Ecto neural progenitor cell (in vitro differentiated cells): ENCODE results near the gene ZNF778.
A peak's percentile ranks its signal among the peaks of the same experiment; 100 is the strongest.
"Not testable (repeated sequence)": the region's sequence is repeated elsewhere in the genome, so short reads cannot be mapped to it uniquely, and the experiment has no call there.

Experiments used
- DNase-seq: peaks from one replicate; pipeline ENCODE4 v3.0.0-alpha.2; 2018; ENCODE audit warnings: low spot score

Gene ZNF778

DNA sequence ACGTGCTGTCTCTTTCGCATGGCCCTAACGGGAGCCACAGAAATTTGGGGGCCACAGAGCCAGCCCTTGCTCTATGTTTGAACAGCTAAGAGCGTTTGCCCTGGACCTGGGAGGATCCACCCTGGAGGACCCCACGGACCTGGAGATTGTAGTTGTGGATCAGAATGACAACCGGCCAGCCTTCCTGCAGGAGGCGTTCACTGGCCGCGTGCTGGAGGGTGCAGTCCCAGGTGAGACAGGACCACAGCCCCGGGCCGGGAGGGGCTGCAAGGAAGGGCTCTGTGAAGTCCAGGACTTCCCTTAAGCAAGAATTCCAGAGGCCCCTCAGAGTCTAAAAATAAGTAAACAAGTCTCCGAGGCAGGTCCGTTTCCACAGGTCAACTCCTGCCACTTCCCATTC lies 34.0 kb upstream of the ZNF778 start:
- no peak for DNase-seq

DNA sequence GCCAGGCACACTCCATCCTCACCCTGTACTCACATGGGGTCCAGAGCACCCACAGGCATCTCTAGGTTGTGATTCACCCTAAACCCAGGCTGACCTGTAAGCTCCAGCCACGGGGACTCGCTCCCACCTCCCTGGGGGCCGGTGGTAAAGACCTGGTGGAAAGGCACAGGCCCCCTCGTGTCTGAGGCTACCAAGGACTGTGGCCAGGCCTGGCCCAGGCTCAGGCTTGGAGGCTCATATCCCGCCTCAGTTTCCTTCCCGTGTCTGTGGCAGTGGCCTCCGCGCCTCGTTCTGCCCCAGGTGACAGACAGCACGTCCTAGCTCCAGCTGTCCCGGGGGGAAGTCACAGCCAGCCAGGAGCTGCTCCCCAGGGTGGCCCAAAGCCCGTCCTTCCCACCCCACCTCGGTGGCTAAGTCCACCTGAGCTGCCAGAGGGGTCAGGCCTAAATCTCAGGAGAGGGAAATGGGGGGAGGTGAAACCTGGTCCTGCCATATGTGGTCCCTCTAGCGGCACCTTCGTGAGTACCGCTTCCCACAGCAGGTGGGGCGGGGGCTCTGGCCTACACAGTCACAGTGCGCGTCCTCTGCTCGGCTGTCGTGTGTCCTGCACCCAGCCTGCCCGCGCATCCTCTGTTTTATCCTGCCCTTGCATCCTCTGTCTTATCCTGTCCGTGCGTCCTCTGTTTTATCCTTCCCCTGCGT lies 33.4 kb upstream of the ZNF778 start:
- DNase-seq, result no peak

DNA sequence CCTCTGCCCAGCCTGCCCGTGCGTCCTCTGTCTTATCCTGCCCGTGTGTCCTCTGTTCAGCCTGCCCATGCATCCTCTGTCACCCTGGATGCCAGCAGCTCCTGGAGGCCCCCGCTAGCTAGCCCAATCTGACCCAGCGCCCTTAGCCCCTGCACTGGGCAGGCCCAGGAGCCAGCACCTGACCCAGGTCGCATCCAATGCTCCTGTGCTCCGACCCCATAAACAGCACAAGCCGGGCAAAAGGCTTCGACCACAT lies 32.9 kb upstream of the ZNF778 start:
- no peak for DNase-seq

DNA sequence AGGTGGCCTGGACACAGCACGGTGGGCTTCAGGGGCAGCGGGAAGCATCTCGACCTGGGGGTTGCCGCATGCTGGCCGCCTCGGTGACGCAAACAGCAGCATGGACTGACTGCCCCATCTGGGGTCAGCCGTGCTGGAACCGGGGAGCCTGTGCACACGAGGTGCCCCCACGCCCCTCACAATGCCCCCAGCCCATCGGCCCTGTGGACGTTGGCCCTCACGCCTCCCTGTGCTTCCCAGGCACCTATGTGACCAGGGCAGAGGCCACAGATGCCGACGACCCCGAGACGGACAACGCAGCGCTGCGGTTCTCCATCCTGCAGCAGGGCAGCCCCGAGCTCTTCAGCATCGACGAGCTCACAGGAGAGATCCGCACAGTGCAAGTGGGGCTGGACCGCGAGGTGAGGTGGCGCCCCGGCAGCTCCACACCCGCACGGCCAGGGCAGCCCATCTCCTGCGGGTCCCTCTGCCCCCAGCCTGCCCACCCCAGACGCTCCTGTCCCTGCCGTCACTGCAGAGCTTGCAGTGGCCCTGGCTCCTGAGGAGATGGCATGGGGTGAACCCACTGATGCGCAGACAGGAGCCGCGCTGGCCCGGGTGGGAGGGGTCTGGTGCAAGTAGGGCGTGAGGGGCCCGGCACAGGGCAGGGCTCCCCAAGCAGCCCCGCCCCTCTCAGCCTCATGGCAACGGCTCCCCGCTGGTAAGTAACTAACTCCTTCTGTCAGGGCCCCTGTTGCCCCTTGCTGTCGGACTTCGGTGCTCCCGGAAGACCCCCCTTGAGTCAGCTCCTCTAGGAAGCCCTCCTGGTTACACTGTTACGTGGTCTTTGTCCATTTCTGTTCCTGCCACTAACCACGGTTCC lies 32.3 kb upstream of the ZNF778 start:
- DNase-seq, result no peak

DNA sequence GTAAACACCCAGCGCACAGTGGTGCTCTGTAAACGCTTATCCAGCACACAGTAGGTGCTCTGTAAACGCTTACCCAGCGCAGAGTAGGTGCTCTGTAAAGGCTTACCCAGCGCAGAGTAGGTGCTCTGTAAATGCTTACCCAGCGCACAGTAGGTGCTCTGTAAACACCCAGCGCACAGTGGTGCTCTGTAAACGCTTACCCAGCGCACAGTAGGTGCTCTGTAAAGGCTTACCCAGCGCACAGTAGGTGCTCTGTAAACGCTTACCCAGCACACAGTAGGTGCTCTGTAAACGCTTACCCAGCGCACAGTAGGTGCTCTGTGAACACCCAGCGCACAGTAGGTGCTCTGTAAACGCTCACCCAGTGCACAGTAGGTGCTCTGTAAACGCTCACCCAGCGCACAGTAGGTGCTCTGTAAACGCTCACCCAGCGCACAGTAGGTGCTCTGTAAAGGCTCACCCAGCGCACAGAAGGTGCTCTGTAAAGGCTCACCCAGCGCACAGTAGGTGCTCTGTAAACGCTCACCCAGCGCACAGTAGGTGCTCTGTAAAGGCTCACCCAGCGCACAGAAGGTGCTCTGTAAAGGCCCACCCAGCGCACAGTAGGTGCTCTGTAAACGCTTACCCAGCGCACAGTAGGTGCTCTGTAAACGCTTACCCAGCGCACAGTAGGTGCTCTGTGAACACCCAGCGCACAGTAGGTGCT lies 31.5 kb upstream of the ZNF778 start:
- DNase-seq, result not testable (repeated sequence)

DNA sequence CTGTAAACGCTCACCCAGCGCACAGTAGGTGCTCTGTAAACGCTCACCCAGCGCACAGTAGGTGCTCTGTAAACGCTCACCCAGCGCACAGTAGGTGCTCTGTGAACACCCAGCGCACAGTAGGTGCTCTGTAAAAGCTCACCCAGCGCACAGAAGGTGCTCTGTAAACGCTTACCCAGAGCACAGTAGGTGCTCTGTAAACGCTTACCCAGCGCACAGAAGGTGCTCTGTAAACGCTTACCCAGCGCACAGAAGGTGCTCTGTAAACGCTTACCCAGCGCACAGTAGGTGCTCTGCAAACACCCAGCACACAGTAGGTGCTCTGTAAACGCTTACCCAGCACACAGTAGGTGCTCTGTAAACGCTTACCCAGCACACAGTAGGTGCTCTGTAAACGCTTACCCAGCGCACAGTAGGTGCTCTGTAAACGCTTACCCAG lies 30.9 kb upstream of the ZNF778 start:
- not testable (repeated sequence) for DNase-seq

DNA sequence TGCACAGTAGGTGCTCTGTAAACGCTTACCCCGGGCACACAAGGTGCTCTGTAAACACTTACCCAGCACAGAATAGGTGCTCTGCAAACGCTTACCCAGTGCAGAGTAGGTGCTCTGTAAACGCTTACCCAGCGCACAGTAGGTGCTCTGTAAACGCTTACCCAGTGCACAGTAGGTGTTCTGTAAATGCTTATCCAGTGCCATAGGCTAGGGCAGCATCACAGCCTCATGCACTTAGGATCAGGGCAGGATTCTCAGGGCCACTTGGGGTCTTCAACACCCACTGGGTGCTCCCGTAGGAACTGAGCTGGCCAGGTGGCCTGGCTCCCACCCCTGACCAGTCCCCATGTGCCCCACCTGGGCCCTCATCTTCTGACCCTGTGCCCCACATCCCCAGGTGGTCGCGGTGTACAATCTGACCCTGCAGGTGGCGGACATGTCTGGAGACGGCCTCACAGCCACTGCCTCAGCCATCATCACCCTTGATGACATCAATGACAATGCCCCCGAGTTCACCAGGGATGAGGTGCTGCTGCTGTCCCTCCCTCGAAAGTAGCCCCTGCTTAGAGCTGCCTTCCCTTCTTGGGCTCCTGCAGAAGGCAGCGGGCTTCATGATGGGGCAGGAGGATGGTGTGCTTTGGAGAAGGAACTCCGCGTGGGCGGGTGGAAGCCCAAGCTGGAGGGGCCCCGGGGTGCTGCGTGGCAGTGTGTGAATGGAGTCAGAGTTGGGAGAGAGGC lies 30.3 kb upstream of the ZNF778 start:
- DNase-seq, result peak; percentile 53

DNA sequence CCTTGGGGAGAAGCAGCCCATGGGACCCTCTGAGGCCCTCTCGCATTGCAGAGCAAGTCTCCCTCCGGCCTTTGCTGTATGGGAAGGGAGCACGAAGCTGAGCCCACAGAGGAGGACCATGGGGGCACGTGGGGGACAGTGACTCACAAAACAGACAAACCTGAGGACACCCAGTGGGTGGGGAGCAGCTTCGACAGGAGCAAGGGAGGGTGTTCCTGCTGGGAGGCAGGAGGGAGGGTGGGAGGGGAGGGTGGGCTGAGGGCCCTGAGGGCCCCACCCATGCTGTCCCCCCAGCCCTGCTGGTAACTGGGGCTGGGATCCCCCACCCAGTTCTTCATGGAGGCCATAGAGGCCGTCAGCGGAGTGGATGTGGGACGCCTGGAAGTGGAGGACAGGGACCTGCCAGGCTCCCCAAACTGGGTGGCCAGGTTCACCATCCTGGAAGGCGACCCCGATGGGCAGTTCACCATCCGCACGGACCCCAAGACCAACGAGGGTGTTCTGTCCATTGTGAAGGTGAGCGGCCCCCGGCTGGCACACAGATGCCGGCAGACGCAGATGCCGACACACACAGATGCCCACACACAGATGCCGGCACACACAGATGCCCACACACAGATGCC lies 29.6 kb upstream of the ZNF778 start:
- DNase-seq, result peak; percentile 46

DNA sequence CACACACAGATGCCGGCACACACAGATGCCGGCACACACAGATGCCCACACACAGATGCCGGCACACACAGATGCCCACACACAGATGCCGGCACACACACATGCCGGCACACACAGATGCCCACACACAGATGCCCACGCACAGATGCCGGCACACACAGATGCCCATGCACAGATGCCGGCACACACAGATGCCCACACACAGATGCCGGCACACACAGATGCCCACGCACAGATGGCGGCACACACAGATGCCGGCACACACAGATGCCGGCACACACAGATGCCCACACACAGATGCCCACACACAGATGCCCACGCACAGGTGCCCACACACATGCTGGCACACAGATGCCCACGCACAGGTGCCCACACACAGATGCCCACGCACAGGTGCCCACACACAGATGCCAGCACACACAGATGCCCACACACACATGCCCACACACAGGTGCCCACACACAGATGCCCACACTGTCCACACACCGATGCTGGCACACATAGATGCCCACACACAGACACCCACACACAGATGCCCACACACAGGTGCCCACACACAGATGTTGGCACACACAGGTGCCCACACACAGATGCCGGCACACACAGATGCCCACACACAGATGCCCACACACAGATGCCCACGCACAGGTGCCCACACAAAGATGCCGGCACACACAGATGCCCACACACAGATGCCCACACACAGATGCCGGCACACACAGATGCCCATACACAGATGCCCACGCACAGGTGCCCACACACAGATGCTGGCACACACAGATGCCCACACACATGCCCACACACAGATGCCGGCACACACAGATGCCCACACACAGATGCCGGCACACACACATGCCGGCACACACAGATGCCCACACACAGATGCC lies 28.8 kb upstream of the ZNF778 start:
- DNase-seq, result not testable (repeated sequence)

DNA sequence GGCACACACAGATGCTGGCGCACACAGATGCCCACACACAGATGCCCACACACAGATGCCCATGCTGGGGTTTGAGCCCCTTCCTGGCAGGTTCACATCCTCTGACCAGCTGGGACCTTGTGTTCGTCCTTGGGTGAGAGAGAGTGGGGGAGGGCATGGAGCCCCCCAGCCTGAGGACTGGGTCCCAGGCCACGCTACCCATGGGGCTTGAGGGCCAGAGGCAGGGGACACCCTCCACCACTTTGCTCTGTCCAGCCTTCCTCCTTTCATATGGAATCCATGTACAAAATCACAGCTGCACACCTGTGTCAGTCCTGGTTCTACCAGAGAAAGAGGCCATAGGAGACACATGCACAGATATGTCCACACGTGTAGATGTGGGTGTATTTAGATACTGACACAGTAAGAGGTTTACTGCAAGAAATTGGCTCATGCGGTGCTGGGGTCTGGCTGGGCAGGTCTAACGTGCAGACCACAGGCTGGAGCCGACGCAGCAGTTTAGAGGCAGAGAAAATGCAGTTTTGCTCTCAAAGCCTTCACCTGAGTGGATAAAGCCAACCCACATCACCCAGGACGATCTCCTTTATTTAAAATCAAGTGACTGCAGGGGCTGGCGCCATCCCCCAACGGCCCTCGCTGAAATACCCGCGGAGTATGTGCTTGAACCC lies 28.0 kb upstream of the ZNF778 start:
- DNase-seq, result peak; percentile 41

DNA sequence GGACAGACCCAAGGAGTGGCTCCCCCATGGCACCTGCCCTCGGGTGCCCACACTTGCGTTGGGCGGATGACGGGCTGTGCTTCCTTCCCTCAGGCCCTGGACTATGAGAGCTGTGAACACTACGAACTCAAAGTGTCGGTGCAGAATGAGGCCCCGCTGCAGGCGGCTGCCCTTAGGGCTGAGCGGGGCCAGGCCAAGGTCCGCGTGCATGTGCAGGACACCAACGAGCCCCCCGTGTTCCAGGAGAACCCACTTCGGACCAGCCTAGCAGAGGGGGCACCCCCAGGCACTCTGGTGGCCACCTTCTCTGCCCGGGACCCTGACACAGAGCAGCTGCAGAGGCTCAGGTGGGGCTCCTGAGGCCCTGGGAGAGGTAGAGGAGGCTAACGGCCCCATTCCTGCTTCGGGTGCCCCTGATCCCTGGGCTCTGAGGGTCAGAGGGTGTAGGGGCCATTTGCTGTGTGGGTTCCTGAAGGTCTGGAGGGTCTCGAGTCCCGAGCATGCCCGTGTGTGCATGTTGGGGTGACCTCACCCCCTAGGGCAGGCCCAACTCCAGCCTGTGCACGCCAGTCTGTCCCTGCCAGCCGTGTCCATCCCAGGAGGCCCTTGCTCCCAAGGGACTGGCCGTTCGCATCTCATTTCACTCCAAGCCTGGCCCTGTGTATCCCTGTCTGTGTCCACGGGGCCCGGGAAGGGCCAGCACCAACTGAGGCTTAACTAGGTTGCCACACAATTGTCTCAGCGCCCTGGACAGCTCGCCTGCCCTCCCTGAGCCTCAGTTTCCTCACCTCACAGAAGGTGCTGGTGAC lies 27.1 kb upstream of the ZNF778 start:
- peak; percentile 49 for DNase-seq

DNA sequence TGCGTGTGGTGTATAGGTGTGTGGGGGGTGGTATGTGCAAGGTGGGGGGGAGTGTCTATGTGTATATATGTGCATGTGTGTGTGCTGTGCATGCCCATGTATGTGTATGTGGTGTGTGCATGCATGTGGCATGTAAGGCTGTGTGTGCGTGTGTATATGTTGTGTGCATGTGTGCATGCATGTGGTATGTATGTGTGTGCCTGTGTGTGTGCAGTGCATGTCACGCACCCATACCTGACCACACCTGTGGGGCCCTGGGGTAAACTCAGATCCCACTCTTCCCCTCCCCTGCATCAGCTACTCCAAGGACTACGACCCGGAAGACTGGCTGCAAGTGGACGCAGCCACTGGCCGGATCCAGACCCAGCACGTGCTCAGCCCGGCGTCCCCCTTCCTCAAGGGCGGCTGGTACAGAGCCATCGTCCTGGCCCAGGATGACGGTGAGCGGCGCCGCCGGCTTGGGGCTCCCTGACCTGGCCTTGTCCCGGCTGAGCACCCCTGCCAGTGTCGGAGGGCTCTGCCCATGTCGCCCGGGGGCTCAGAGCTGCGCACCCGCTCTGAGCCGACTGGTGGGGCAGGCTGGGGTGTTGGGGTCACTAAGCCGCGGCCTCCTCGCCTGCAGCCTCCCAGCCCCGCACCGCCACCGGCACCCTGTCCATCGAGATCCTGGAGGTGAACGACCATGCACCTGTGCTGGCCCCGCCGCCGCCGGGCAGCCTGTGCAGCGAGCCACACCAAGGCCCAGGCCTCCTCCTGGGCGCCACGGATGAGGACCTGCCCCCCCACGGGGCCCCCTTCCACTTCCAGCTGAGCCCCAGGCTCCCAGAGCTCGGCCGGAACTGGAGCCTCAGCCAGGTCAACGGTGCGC lies 26.2 kb upstream of the ZNF778 start:
- DNase-seq, result peak; percentile 48

DNA sequence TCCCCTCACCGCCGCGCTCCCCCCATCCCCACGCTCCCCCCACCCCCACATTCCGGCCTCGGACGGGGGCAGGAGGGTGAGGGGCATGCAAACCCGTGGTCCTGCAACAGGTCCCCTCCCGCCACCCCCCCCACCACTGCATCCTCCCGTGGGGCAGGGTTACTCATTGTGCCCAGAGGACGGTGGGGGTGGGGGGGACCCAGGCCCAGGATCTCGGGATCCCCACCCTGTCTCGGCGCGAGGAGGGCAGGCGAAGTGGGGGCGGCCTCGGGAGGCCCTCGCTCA lies 25.7 kb upstream of the ZNF778 start:
- DNase-seq, result no peak

DNA sequence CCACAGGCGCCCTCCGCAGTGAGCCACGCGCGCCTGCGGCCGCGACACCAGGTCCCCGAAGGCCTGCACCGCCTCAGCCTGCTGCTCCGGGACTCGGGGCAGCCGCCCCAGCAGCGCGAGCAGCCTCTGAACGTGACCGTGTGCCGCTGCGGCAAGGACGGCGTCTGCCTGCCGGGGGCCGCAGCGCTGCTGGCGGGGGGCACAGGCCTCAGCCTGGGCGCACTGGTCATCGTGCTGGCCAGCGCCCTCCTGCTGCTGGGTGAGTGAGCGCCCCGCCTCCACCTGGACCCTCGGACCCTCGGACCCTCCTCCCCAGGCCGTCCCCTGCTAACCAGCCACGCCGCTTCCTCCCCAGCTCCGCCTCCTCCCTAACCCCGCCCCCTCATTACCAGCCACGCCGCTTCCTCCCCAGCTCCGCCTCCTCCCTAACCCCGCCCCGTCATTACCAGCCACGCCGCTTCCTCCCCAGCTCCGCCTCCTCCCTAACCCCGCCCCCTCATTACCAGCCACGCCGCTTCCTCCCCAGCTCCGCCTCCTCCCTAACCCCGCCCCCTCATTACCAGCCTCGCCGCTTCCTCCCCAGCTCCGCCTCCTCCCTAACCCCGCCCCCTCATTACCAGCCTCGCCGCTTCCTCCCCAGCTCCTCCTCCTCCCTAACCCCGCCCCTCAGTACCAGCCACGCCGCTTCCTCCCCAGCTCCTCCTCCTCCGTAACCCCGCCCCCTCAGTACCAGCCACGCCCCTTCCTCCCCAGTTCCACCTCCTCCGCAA lies 25.1 kb upstream of the ZNF778 start:
- peak; percentile 59 for DNase-seq

DNA sequence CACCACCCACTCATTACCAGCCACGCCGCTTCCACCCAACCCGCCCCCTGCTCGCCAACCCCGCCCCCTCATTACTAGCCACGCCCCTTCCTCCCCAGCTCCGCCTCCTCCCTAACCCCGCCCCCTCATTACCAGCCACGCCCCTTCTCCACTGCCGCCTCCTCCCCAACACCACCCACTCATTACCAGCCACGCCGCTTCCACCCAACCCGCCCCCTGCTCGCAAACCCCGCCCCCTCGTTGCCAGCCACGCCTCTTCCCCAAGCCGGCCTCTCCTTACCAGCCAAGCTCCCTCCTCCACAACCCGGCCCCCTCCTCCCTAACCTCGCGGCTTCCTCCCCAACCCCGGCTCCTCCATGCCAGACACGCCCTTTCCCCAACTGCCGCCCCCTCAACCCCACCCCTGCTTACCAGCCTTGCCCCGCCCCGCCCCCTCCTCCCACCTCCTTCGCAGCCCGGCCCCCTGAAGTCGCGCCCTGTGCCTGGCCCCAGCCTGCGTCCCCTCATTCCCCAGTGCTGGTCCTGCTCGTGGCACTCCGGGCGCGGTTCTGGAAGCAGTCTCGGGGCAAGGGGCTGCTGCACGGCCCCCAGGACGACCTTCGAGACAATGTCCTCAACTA lies 24.4 kb upstream of the ZNF778 start:
- peak; percentile 81 for DNase-seq

DNA sequence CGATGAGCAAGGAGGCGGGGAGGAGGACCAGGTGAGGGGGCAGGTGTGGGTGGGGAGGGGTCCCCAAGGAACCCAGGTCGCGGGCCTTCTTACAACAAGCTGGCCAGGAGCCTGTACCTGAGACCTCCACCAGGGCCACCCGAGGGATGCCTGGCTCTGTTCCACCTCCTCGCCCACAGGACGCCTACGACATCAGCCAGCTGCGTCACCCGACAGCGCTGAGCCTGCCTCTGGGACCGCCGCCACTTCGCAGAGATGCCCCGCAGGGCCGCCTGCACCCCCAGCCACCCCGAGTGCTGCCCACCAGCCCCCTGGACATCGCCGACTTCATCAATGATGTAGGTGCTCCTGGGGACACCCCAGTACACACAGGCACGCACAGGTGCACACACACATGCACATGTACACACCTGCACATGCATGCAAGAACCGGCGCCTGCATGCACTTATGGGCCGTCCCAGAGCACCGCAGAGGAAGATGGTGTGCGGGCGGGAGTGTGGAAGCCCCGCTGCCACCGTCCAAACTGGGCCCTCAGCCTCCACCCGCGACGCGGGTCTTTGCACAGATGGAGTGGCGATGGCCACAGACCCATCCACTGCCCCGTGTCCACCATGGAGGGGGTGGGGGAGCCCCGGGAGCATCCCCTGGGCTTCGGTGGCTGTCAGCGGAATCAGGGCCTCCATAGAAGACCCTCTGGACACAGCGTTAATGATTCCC lies 23.8 kb upstream of the ZNF778 start:
- DNase-seq, result peak; percentile 52
